ENCODE measurements around the gene CCDC187.
"Not testable (repeated sequence)": the region's sequence is repeated elsewhere in the genome, so short reads cannot be mapped to it uniquely, and the experiment has no call there.

Gene CCDC187

GRCh38 chr9:136327304-136327974, 23.5 kb upstream of the CCDC187 start, which contains the start of gene GPSM1:
Gene GPSM1 (plus strand): TSS chr9:136327539. CDS start chr9:136327696, 157 bp downstream.
- peak in 1 of 2 donors; percentile 10 for DNase-seq (ENCODE audit: low read depth in 2 of 2, low spot score in 1 of 2)

GRCh38 chr9:136326761-136327303, 22.9 kb upstream of the CCDC187 start:
- DNase-seq (ENCODE audit: low read depth in 2 of 2, low spot score in 1 of 2) = no peak

GRCh38 chr9:136326061-136326760, 22.3 kb upstream of the CCDC187 start:
- DNase-seq (ENCODE audit: low read depth in 2 of 2, low spot score in 1 of 2) = no peak

DNA sequence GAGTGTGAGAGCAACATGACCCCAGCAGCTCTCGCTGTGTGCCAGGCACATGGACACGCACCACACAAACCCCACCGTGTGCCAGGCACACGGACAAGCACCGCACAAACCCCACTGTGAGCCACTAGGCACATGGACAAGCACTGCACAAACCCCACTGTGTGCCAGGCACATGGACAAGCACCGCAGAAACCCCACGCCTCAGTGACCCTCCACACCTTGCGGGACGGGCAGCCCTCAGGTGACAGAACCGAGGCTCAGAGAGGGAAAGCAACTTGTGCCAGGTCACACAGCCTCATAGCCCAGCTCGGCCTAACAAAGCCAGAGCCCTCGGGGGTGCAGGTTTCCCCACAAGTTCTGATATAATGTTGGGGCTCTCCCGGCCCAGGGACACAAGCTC, 21.5 kb upstream of the CCDC187 start:
- no peak for DNase-seq (ENCODE audit: low read depth in 2 of 2, low spot score in 1 of 2)

- DNase-seq (ENCODE audit: low read depth in 2 of 2, low spot score in 1 of 2) = no peak
Observed at GRCh38 chr9:136324501-136325300, 20.8 kb upstream of the CCDC187 start.

DNA sequence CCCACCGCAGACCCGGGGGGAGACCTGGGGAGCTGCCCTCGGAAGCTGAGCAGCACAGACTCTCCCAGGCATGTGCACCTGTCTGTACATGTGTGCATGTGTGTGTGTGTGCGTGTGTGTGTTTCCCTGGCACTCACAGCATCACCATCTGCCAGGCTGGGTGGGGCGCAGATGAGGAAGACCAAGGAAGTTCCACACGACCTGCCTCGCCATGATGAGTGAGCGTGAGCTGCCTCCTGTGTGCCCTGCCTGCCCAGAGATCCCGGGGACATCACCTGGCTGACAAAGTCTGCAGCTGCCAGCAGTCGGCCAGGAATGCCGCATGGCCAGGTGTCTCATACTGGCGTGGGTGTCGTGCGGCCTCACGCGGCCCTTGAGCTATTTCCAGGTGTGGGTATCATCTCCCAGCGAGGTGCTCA, 19.5 kb upstream of the CCDC187 start:
- DNase-seq (ENCODE audit: low read depth in 2 of 2, low spot score in 1 of 2) = no peak

- DNase-seq (ENCODE audit: low read depth in 2 of 2, low spot score in 1 of 2) = no peak
Observed at GRCh38 chr9:136322756-136323330, 18.9 kb upstream of the CCDC187 start.

GRCh38 chr9:136321561-136321960, 17.7 kb upstream of the CCDC187 start:
- DNase-seq (ENCODE audit: low read depth in 2 of 2, low spot score in 1 of 2) = no peak

DNA sequence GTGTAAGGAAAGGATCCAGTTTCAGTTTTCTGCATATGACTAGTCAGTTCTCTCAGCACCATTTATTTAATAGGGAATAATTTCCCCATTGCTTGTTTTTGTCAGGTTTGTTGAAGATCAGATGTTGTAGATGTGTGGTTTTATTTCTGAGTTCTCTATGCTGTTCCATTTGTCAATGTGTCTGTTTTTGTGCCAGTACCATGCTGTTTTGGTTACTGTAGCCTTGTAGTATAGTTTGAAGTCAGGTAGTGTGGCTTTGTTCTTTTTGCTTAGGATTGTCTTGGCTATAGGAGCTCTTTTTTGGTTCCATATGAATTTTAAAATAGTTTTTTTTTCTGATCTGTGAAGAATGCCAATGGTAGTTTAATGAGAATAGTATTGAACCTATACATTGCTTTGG, 17.1 kb upstream of the CCDC187 start:
- DNase-seq (ENCODE audit: low read depth in 2 of 2, low spot score in 1 of 2) = not testable (repeated sequence)

DNA sequence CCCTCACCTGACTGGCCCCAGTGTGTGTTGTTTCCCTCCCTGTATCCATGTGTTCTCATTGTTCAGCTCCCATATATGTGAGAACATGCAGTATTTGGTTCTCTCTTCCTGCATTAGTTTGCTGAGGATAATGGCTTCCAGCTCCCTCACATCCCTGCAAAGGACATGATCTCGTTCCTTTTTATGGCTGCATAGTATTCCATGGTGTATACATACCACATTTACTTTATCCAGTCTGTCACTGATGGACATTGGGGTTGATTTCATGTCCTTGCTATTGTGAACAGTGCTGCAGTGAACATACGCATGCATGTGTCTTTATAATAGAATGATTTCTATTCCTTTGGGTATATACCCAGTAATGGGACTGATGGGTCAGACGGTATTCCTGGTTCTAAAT, 16.1 kb upstream of the CCDC187 start:
- DNase-seq (ENCODE audit: low read depth in 2 of 2, low spot score in 1 of 2) = not testable (repeated sequence)

DNA sequence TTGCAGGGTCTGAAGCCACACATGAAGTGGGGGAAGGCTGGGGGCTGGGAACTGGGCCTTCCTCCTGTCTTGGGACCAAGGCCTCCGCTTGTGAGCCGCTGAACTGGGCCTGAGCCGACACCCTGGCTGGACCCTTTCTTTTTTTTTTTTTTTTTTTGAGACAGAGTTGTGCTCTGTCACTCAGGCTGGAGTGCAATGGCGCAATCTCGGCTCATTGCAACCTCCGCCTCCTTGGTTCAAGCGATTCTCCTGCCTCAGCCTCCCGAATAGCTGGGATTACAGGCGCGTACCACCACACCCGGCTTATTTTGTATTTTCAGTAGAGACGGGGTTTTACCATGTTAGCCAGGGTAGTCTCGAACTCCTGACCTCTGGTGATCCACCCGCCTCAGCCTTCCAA, 15.3 kb upstream of the CCDC187 start:
- not testable (repeated sequence) for DNase-seq (ENCODE audit: low read depth in 2 of 2, low spot score in 1 of 2)

- no peak for DNase-seq (ENCODE audit: low read depth in 2 of 2, low spot score in 1 of 2)
Observed at GRCh38 chr9:136318776-136319241, 14.9 kb upstream of the CCDC187 start.

GRCh38 chr9:136318111-136318775, 14.3 kb upstream of the CCDC187 start:
- no peak for DNase-seq (ENCODE audit: low read depth in 2 of 2, low spot score in 1 of 2)

GRCh38 chr9:136317695-136318094, 13.8 kb upstream of the CCDC187 start:
- no peak for DNase-seq (ENCODE audit: low read depth in 2 of 2, low spot score in 1 of 2)

- no peak for DNase-seq (ENCODE audit: low read depth in 2 of 2, low spot score in 1 of 2)
Observed at GRCh38 chr9:136316896-136317676, 13.2 kb upstream of the CCDC187 start.

DNA sequence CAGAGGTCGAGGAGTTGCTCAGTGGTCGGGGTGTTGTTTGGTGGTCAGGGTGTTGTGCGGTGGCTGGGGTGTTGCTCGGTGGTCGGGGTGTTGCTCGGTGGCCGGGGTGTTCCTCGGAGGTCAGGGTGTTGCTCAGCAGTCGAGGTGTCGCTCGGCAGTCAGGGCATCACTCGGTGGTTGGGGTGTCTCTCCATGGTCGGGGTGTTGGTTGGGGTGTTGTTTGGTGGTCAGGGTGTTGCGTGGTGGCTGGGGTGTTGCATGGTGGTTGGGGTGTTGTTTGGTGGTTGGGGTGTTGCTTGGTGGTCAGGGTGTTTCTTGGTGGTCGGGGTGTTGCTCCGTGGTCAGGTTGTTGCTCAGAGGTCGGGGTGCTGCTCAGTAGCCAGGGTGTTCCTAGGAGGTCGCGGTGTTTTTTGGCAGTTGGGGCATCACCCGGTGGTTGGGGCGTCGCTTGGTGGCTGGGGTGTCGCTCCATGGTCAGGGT, 12.4 kb upstream of the CCDC187 start:
- peak in 1 of 2 donors; percentile 30 for DNase-seq (ENCODE audit: low read depth in 2 of 2, low spot score in 1 of 2)

GRCh38 chr9:136314944-136315343, 11.1 kb upstream of the CCDC187 start:
- no peak for DNase-seq (ENCODE audit: low read depth in 2 of 2, low spot score in 1 of 2)

GRCh38 chr9:136314056-136314416, 10.1 kb upstream of the CCDC187 start:
- no peak for DNase-seq (ENCODE audit: low read depth in 2 of 2, low spot score in 1 of 2)
